HCT116 (cell line): ENCODE data around the gene GNA15. TPM values are rescaled to one million over a fixed set of nuclear protein-coding genes. Genes with fewer than 3 reads are reported as not detected.

Source experiments
- ATAC-seq: fragments of 200-7000 bp; cut with Tn5 transposase; 2 replicates; pipeline ENCODE4 v1.9.1; 2020; ENCODE audit warnings: mild to moderate bottlenecking, moderate library complexity
- BruUV-seq: library from RNA; stranded (reverse); fragments of 400-500 nt; replicated peaks from 2 replicates; lab custom pipeline; 2021; lab: Mats Ljungman, UMichigan
- CTCF ChIA-PET: fragments of 300-600 bp; sonication (Branson Sonifier 250); formaldehyde crosslinking; loops from one replicate; lab custom pipeline; 2021; ENCODE audit warnings: antibody characterized with exemption; lab: Charles Lee
- POLR2A ChIA-PET: fragments of 300-600, 350-600 bp; sonication (Branson Sonifier 250); formaldehyde crosslinking; loops from one replicate; lab custom pipeline; 2021; ENCODE audit warnings: antibody characterized with exemption; lab: Charles Lee
- RAD21 ChIA-PET, 2 experiments: fragments of 300-600 bp; sonication (Branson Sonifier 250); formaldehyde crosslinking; loops; one replicate each; lab custom pipeline; 2023; ENCODE audit warnings: low total read pairs in 2 of 2; ENCODE audit not compliant: uncharacterized antibody in 2 of 2, unreplicated experiment in 2 of 2, low non-redundant PET in 1 of 2; lab: Charles Lee
- DNase-seq: peaks from one replicate; pipeline ENCODE4 v3.0.0-alpha.2; 2010; ENCODE audit warnings: low read depth, low spot score
- H2AFZ ChIP-seq: fragments of 200-600 bp; shearing (Covaris generic), sonication (generic); 2 replicates; pipeline ENCODE4 v1.6.1; 2017; ENCODE audit warnings: low read depth, mixed run types, mixed read lengths, antibody characterized with exemption, low read length; ENCODE audit not compliant: poor library complexity, severe bottlenecking
- H3K27ac ChIP-seq: 2 replicates; pipeline ENCODE4 v1.5.1; 2012; ENCODE audit warnings: low read depth, low read length
- H3K27me3 ChIP-seq: fragments of 200-600 bp; sonication (generic); 2 replicates; pipeline ENCODE4 v1.6.1; 2016; ENCODE audit warnings: mixed run types, low read length, mixed read lengths; ENCODE audit not compliant: insufficient read depth
- H3K36me3 ChIP-seq, 2 experiments: fragments of 200-500 bp in 1 of 2; fragments of 200-600 bp in 1 of 2; sonication (Bioruptor generic) in 1 of 2; sonication (generic) in 1 of 2; 2 replicates each; pipeline versions ENCODE4 v1.5.1 to v1.6.1; 2014 to 2016; ENCODE audit warnings: low read length in 2 of 2, inconsistent platforms in 1 of 2, mixed read lengths in 1 of 2, mixed run types in 1 of 2; ENCODE audit not compliant: insufficient read depth in 2 of 2, control insufficient read depth in 1 of 2
- H3K4me1 ChIP-seq, 2 experiments: fragments of 200-600 bp in 1 of 2; sonication (generic) in 1 of 2; 2 replicates each; pipeline versions ENCODE4 v1.5.1 to v1.6.1; 2012 to 2017; ENCODE audit warnings: low read length in 2 of 2, inconsistent platforms in 1 of 2, mild to moderate bottlenecking in 1 of 2, mixed read lengths in 1 of 2, mixed run types in 1 of 2, moderate library complexity in 1 of 2; ENCODE audit not compliant: insufficient read depth in 2 of 2, control insufficient read depth in 1 of 2
- H3K4me2 ChIP-seq: fragments of 200-600 bp; sonication (generic); 2 replicates; pipeline ENCODE4 v1.6.1; 2017; ENCODE audit warnings: mixed run types, low read length, mixed read lengths
- H3K4me3 ChIP-seq, 2 experiments: fragments of 200-600 bp in 1 of 2; sonication (generic) in 1 of 2; replicated peaks in 1 of 2; 2 replicates each; pipeline ENCODE4 v1.5.1; 2011 to 2016; ENCODE audit warnings: low read length in 2 of 2, control low read depth in 1 of 2, low read depth in 1 of 2, mild to moderate bottlenecking in 1 of 2, mixed read lengths in 1 of 2, mixed run types in 1 of 2
- H3K79me2 ChIP-seq: fragments of 200-600 bp; sonication (generic); 2 replicates; pipeline ENCODE4 v1.6.1; 2017; ENCODE audit warnings: mild to moderate bottlenecking, mixed run types, low read length, moderate library complexity, mixed read lengths; ENCODE audit not compliant: insufficient read depth
- H3K9ac ChIP-seq: fragments of 200-600 bp; sonication (generic); 2 replicates; pipeline ENCODE4 v1.6.1; 2016; ENCODE audit warnings: low read length, mixed read lengths
- H3K9me2 ChIP-seq: fragments of 200-600 bp; sonication (generic), shearing (Covaris generic); 2 replicates; pipeline ENCODE4 v1.6.1; 2017; ENCODE audit warnings: mixed run types, mild to moderate bottlenecking, moderate library complexity; ENCODE audit not compliant: insufficient read depth
- H3K9me3 ChIP-seq, 2 experiments: fragments of 200-500 bp in 1 of 2; fragments of 200-600 bp in 1 of 2; sonication (Bioruptor generic) in 1 of 2; sonication (generic) in 1 of 2; 2 replicates each; pipeline ENCODE4 v1.6.1; 2014 to 2017; ENCODE audit warnings: low read length in 2 of 2, mixed read lengths in 2 of 2, inconsistent platforms in 1 of 2, low read depth in 1 of 2, mild to moderate bottlenecking in 1 of 2, mixed run types in 1 of 2, moderate library complexity in 1 of 2; ENCODE audit not compliant: control insufficient read depth in 1 of 2, insufficient read depth in 1 of 2
- H4K20me1 ChIP-seq: fragments of 200-600 bp; sonication (generic), shearing (Covaris generic); 2 replicates; pipeline ENCODE4 v1.6.1; 2017; ENCODE audit warnings: mixed run types, mild to moderate bottlenecking, moderate library complexity; ENCODE audit not compliant: insufficient read depth
- ATF3 ChIP-seq: IDR thresholded peaks from 2 replicates; pipeline ENCODE4 v1.6.1; 2012
- CBX3 ChIP-seq: IDR thresholded peaks from 2 replicates; pipeline ENCODE4 v1.6.1; 2012; ENCODE audit warnings: low read depth
- CTCF ChIP-seq, 3 experiments: fragments of 200-600 bp in 1 of 3; sonication (generic) in 1 of 3; IDR thresholded peaks in 2 of 3; conservative IDR thresholded peaks in 1 of 3; 2 replicates each; pipeline ENCODE4 v1.5.1; 2012 to 2017; ENCODE audit warnings: low read depth in 2 of 3, low read length in 2 of 3, antibody characterized with exemption in 1 of 3, borderline replicate concordance in 1 of 3, control low read depth in 1 of 3, mild to moderate bottlenecking in 1 of 3, mixed read lengths in 1 of 3, mixed run types in 1 of 3, moderate library complexity in 1 of 3; ENCODE audit not compliant: insufficient read depth in 1 of 3
- EZH2phosphoT487 ChIP-seq: fragments of 200-600 bp; IDR thresholded peaks from 2 replicates; pipeline ENCODE4 v1.6.1; 2018; ENCODE audit warnings: antibody characterized with exemption, borderline replicate concordance
- MAX ChIP-seq: IDR thresholded peaks from 2 replicates; pipeline ENCODE4 v1.6.1; 2012
- POLR2A ChIP-seq: IDR thresholded peaks from 2 replicates; pipeline ENCODE4 v1.7.0; 2011; ENCODE audit warnings: borderline replicate concordance; ENCODE audit not compliant: insufficient read depth, insufficient read length; ENCODE audit errors: extremely low read depth
- POLR2AphosphoS5 ChIP-seq: IDR thresholded peaks from 2 replicates; pipeline ENCODE4 v1.6.1; 2011; ENCODE audit warnings: mild to moderate bottlenecking, low read depth, low read length, moderate library complexity
- RAD21 ChIP-seq: IDR thresholded peaks from 2 replicates; pipeline ENCODE4 v1.6.1; 2012; ENCODE audit warnings: low read depth, mild to moderate bottlenecking
- TCF7L2 ChIP-seq: IDR thresholded peaks from 2 replicates; pipeline ENCODE4 v1.7.0; 2011; ENCODE audit warnings: borderline replicate concordance, inconsistent platforms; ENCODE audit not compliant: insufficient read depth, insufficient read length; ENCODE audit errors: extremely low read depth
- ZFX ChIP-seq: fragments of 450-650 bp; IDR thresholded peaks from 2 replicates; pipeline ENCODE4 v1.6.1; 2017
- intact Hi-C: fragments of 100-400 bp; cut with micrococcal nuclease; formaldehyde crosslinking; loops from 2 replicates; pipeline ENCODE4 v1.10.0; 2022
- total RNA-seq: library from RNA; stranded (reverse); gene quantifications from one replicate; pipeline ENCODE4 v1.2.1, GENCODE V29; 2021; ENCODE audit not compliant: unreplicated experiment

GNA15 gene
- total RNA-seq, 1 experiment from 2014 or later, result 1.5 TPM

- no peak for TF ChIP-seq RAD21
- TF ChIP-seq EZH2phosphoT487, result no peak
These were observed 71.8 kb downstream of the GNA15 start (continued) for GRCh38 chr19:3207461-3208242.

- ChIA-PET RAD21 (no interaction called here), CTCF (no interaction called here), POLR2A (no interaction called here)
- no peaks in the 10 kb centered on the region for H3K27me3 ChIP-seq
- H4K20me1 ChIP-seq, result no peaks in the 10 kb centered on the region
- H3K36me3 ChIP-seq, result peaks cover 10 to 21% of the 10 kb centered on the region in 2 experiments; a peak in 3 of 4 replicates
- H3K4me1 ChIP-seq, result no peaks in the 10 kb centered on the region
- no peak overlapping the region for H3K4me2 ChIP-seq
- H3K4me3 ChIP-seq, result no peak overlapping the region
- TF ChIP-seq CTCF (IDR thresholded peaks at IDR 0.05 in 2 of 3, conservative IDR thresholded peaks at IDR 0.05 in 1 of 3; ENCODE audit: borderline replicate concordance in 1 of 3, insufficient read depth in 1 of 3, low read depth in 2 of 3, low read length in 2 of 3) (no peak), POLR2A (no peak), POLR2AphosphoS5 (no peak), TCF7L2 (no peak), CBX3 (no peak), ATF3 (no peak), ZFX (no peak), MAX (no peak)
- H2AFZ ChIP-seq, result no peak overlapping the region
- no peaks in the 10 kb centered on the region for H3K9me3 ChIP-seq
- H3K9me2 ChIP-seq, result no peaks in the 10 kb centered on the region
- no peak overlapping the region for H3K9ac ChIP-seq
- H3K27ac ChIP-seq, result no peak overlapping the region
- DNase-seq (no peak), ATAC-seq (no peak)
- intact Hi-C loops, result no loop called here
- H3K79me2 ChIP-seq, result no peaks in the 10 kb centered on the region
- TSS peak; percentile 50 for BruUV-seq
These were observed 72.7 kb downstream of the GNA15 start for GRCh38 chr19:3208317-3209207.
